SK-N-SH (cell line): ENCODE results near the gene CNIH3. TPM values are rescaled to one million over a fixed set of nuclear protein-coding genes. Genes with fewer than 3 reads are reported as not detected.

Source experiments
- CTCF ChIA-PET: fragments of 300-600, 350-600 bp; formaldehyde crosslinking; extraction: SDS; loops from one replicate; lab custom pipeline; 2021; lab: Yijun Ruan, JAX
- POLR2A ChIA-PET: fragments of 350-600 bp; sonication (Branson Sonifier 250); formaldehyde crosslinking; extraction: SDS; loops from one replicate; lab custom pipeline; 2020; ENCODE audit warnings: antibody characterized with exemption, inconsistent platforms; lab: Yijun Ruan, JAX
- DNase-seq: peaks from one replicate; pipeline ENCODE4 v3.0.0; 2012
- H2AFZ ChIP-seq: fragments of 200-600 bp; sonication (generic); 2 replicates; pipeline ENCODE4 v1.8.1; 2016; ENCODE audit warnings: antibody characterized with exemption, mild to moderate bottlenecking, low read depth
- H3F3A ChIP-seq: fragments of 200-600 bp; sonication (generic); replicated peaks from 2 replicates; pipeline ENCODE3; 2016; ENCODE audit warnings: antibody characterized with exemption, mild to moderate bottlenecking; ENCODE audit not compliant: insufficient read depth
- H3K27ac ChIP-seq, 2 experiments: fragments of 200-500 bp in 1 of 2; fragments of 200-600 bp in 1 of 2; sonication (Bioruptor generic) in 1 of 2; sonication (generic), shearing (Covaris generic) in 1 of 2; 2 replicates each; pipeline versions ENCODE4 v1.5.1 to v1.6.1; 2014 to 2016; ENCODE audit warnings: low read depth in 2 of 2, inconsistent platforms in 1 of 2, low read length in 1 of 2, mild to moderate bottlenecking in 1 of 2, mixed read lengths in 1 of 2
- H3K27me3 ChIP-seq: fragments of 200-600 bp; sonication (generic), shearing (Covaris generic); 2 replicates; pipeline ENCODE4 v1.6.1; 2016; ENCODE audit warnings: mixed run types; ENCODE audit not compliant: insufficient read depth
- H3K36me3 ChIP-seq, 2 experiments: fragments of 200-500 bp in 1 of 2; fragments of 200-600 bp in 1 of 2; sonication (Bioruptor generic) in 1 of 2; sonication (generic) in 1 of 2; replicated peaks in 1 of 2; 2 replicates each; pipeline versions ENCODE3 to v1.5.1; 2014 to 2016; ENCODE audit warnings: low read length in 1 of 2, mild to moderate bottlenecking in 1 of 2; ENCODE audit not compliant: insufficient read depth in 2 of 2, control insufficient read depth in 1 of 2
- H3K4me1 ChIP-seq, 2 experiments: fragments of 200-500 bp in 1 of 2; fragments of 200-600 bp in 1 of 2; sonication (Bioruptor generic) in 1 of 2; sonication (generic), shearing (Covaris generic) in 1 of 2; 2 replicates each; pipeline versions ENCODE4 v1.5.1 to v1.6.1; 2014 to 2016; ENCODE audit warnings: low read depth in 1 of 2, low read length in 1 of 2, mixed run types in 1 of 2; ENCODE audit not compliant: insufficient read depth in 2 of 2, control insufficient read depth in 1 of 2
- H3K4me2 ChIP-seq: fragments of 200-600 bp; sonication (generic), shearing (Covaris generic); 2 replicates; pipeline ENCODE4 v1.6.1; 2017; ENCODE audit warnings: mixed run types
- H3K4me3 ChIP-seq, 2 experiments: fragments of 200-500 bp in 1 of 2; fragments of 200-600 bp in 1 of 2; sonication (Bioruptor generic) in 1 of 2; sonication (generic), shearing (Covaris generic) in 1 of 2; 2 replicates each; pipeline versions ENCODE4 v1.5.1 to v1.8.1; 2014 to 2016; ENCODE audit warnings: low read depth in 2 of 2, inconsistent platforms in 1 of 2, low read length in 1 of 2, mild to moderate bottlenecking in 1 of 2, mixed read lengths in 1 of 2, moderate library complexity in 1 of 2
- H3K79me2 ChIP-seq: fragments of 200-600 bp; sonication (generic); 2 replicates; pipeline ENCODE4 v1.8.1; 2017; ENCODE audit warnings: mild to moderate bottlenecking; ENCODE audit not compliant: insufficient read depth
- H3K9ac ChIP-seq: fragments of 200-600 bp; sonication (generic); 2 replicates; pipeline ENCODE4 v1.6.1; 2017; ENCODE audit warnings: mixed run types
- H3K9me2 ChIP-seq: fragments of 200-600 bp; sonication (generic); 2 replicates; pipeline ENCODE4 v1.6.1; 2017; ENCODE audit warnings: mixed run types
- H3K9me3 ChIP-seq: fragments of 200-600 bp; sonication (generic); 2 replicates; pipeline ENCODE4 v1.6.1; 2017; ENCODE audit warnings: mixed run types, mild to moderate bottlenecking, moderate library complexity
- H4K20me1 ChIP-seq: fragments of 200-600 bp; sonication (generic); 2 replicates; pipeline ENCODE4 v1.6.1; 2017; ENCODE audit warnings: mild to moderate bottlenecking, mixed run types; ENCODE audit not compliant: insufficient read depth
- EP300 ChIP-seq, 2 experiments: IDR thresholded peaks; 2 replicates each; pipeline versions ENCODE4 v1.4.0 to v1.6.1; 2012; ENCODE audit warnings: borderline replicate concordance in 1 of 2, low read depth in 1 of 2, low read length in 1 of 2
- FOSL2 ChIP-seq: IDR thresholded peaks from 2 replicates; pipeline ENCODE4 v1.4.0; 2012; ENCODE audit warnings: low read depth, mild to moderate bottlenecking, moderate library complexity, borderline replicate concordance
- GABPA ChIP-seq: IDR thresholded peaks from 2 replicates; pipeline ENCODE4 v1.4.0; 2012; ENCODE audit warnings: low read depth, mild to moderate bottlenecking
- GATA2 ChIP-seq: sonication (generic); formaldehyde crosslinking; IDR thresholded peaks from 2 replicates; pipeline ENCODE4 v1.5.0; 2020; ENCODE audit warnings: mild to moderate bottlenecking, missing genetic modification reagents
- JUND ChIP-seq: IDR thresholded peaks from 2 replicates; pipeline ENCODE4 v1.4.0; 2012
- MEF2A ChIP-seq: IDR thresholded peaks from 2 replicates; pipeline ENCODE4 v1.4.0; 2012; ENCODE audit warnings: low read depth, borderline replicate concordance
- PBX3 ChIP-seq: IDR thresholded peaks from 2 replicates; pipeline ENCODE4; 2012
- POLR2AphosphoS5 ChIP-seq: IDR thresholded peaks from 2 replicates; pipeline ENCODE4 v1.6.1; 2012; ENCODE audit warnings: low read depth, low read length
- RAD21 ChIP-seq: IDR thresholded peaks from 2 replicates; pipeline ENCODE4 v1.6.1; 2012; ENCODE audit warnings: mild to moderate bottlenecking, low read length
- RCOR1 ChIP-seq: fragments of 150-350 bp; IDR thresholded peaks from 2 replicates; pipeline ENCODE4 v1.6.1; 2017; ENCODE audit warnings: antibody characterized with exemption, low read length
- RFX5 ChIP-seq: IDR thresholded peaks from 2 replicates; pipeline ENCODE4 v1.6.1; 2012; ENCODE audit warnings: mild to moderate bottlenecking, improper control_type of control experiment, low read length
- RXRA ChIP-seq: IDR thresholded peaks from 2 replicates; pipeline ENCODE4 v1.4.0; 2012; ENCODE audit warnings: low read depth, mild to moderate bottlenecking, borderline replicate concordance
- SIN3A ChIP-seq: IDR thresholded peaks from 2 replicates; pipeline ENCODE4 v1.6.1; 2012; ENCODE audit warnings: low read depth, mild to moderate bottlenecking, low read length, moderate library complexity, borderline replicate concordance
- SMC3 ChIP-seq: IDR thresholded peaks from 2 replicates; pipeline ENCODE4 v1.6.1; 2012; ENCODE audit warnings: low read depth, low read length, improper control_type of control experiment
- TCF12 ChIP-seq: IDR thresholded peaks from 2 replicates; pipeline ENCODE4 v1.4.0; 2012
- USF2 ChIP-seq: fragments of 150-350 bp; IDR thresholded peaks from 2 replicates; pipeline ENCODE4 v1.6.1; 2017; ENCODE audit warnings: antibody characterized with exemption, low read length, low read depth, borderline replicate concordance
- WGBS: methylation state at CpG from one replicate; pipeline ENCODE4 v1.1.6; 2017; ENCODE audit warnings: low lambda C conversion rate; 5-methylcytosine and 5-hydroxymethylcytosine counted together
- polyA plus RNA-seq, 3 experiments: library from polyadenylated mRNA; depleted of rRNA; stranded (reverse); fragments of >200 nt; gene quantifications; 2 replicates each; pipeline ENCODE4 v1.2.3, GENCODE V29; 2012
- TF ChIP-seq, protein P1 (sequence below): IDR thresholded peaks from 2 replicates; pipeline ENCODE4 v1.4.0; 2012; ENCODE audit warnings: low read depth, borderline replicate concordance
- TF ChIP-seq, protein P2 (sequence below): fragments of 150-350 bp; IDR thresholded peaks from 2 replicates; pipeline ENCODE4 v1.6.1; 2016; ENCODE audit warnings: mild to moderate bottlenecking, low read depth, low read length

The CNIH3 gene
- polyA plus RNA-seq, 1 of the 3 experiments (the other 2 are of a cell fraction) = 18.8 TPM

- TF ChIP-seq USF2 (no peak), MEF2A (no peak), RFX5 (no peak)
Observed at GRCh38 chr1:224761245-224761644, 145.1 kb downstream of the CNIH3 start (continued).

DNA sequence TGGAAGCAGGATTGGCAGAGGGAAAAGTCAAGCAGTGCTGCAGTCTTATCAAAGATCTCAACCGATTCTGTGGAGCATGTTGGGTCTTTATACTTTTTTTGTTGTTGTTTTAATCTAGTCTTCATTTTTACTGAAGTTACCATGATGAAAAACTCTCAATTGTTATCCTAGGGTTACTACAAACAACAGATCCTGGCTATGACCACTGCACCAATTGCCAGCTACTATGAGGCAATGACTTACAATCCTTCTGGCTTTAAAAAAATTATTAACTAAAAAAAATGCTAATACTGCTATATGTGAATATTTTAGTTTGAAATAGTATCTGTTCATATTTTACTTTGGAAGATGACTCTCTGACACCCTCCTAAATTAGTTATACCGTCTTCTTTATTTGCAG, 145.9 kb downstream of the CNIH3 start:
- Histone ChIP-seq H3K9me3 (0 out of 2 replicates have a peak, but pooled peaks cover 4% of the 10 kb centered on the region), H3K4me3 (no peak overlapping the region), H3K79me2 (no peaks in the 10 kb centered on the region), H3K27me3 (no peaks in the 10 kb centered on the region), H3F3A (no peaks in the 10 kb centered on the region), H3K36me3 (no peaks in the 10 kb centered on the region), H3K27ac (no peak overlapping the region), H3K4me1 (no peaks in the 10 kb centered on the region), H3K9me2 (no peaks in the 10 kb centered on the region), H2AFZ (no peak overlapping the region), H3K9ac (no peak overlapping the region), H3K4me2 (no peak overlapping the region), H4K20me1 (no peaks in the 10 kb centered on the region)
- CTCF ChIA-PET = no interaction called here
- WGBS = 44% methylated on average over 2 of the region's 2 CpGs
- TF ChIP-seq TCF12 (no peak), POLR2AphosphoS5 (no peak), JUND (no peak), USF2 (no peak), GATA2 (CRISPR knock-in tag) (no peak), FOSL2 (no peak), GABPA (no peak), RCOR1 (no peak), SIN3A (no peak), PBX3 (no peak), RXRA (no peak)
- POLR2A ChIA-PET = no interaction called here
- no peak for DNase-seq

DNA sequence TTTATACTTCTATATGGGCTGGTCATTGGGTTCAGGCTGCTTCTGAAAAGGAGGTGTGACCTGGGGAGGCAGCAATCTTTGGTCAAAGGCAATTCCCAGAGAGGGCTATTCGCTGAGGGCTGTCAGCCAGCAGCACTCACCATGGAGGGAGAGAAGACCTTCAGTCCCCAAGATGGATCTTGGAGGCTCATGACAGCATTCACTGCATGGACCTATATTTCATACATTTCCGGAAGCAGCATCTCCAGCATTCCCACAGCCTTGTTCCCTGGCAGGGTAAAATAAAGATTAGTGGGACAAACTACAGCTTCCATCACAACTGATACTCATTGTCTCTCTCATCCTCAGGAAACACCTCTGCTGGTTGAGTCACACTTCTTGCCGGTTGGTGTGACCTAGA, 146.6 kb downstream of the CNIH3 start:
- Histone ChIP-seq H4K20me1 (no peaks in the 10 kb centered on the region), H3K9me3 (0 out of 2 replicates have a peak, but pooled peaks cover 4% of the 10 kb centered on the region), H3K9me2 (no peaks in the 10 kb centered on the region), H3K27ac (no peak overlapping the region), H3K9ac (no peak overlapping the region), H3K27me3 (no peaks in the 10 kb centered on the region), H3K36me3 (no peaks in the 10 kb centered on the region), H3K79me2 (no peaks in the 10 kb centered on the region), H3K4me2 (no peak overlapping the region), H3K4me3 (no peak overlapping the region), H2AFZ (no peak overlapping the region), H3K4me1 (no peaks in the 10 kb centered on the region), H3F3A (no peaks in the 10 kb centered on the region)
- no peak for DNase-seq
- CTCF ChIA-PET = no interaction called here
- TF ChIP-seq, protein P1, sequence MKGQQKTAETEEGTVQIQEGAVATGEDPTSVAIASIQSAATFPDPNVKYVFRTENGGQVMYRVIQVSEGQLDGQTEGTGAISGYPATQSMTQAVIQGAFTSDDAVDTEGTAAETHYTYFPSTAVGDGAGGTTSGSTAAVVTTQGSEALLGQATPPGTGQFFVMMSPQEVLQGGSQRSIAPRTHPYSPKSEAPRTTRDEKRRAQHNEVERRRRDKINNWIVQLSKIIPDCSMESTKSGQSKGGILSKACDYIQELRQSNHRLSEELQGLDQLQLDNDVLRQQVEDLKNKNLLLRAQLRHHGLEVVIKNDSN = no peak
- TF ChIP-seq EP300 (IDR thresholded peaks at IDR 0.05; ENCODE audit: borderline replicate concordance in 1 of 2, low read depth in 1 of 2, low read length in 1 of 2) (no peak), PBX3 (no peak), SMC3 (no peak), TCF12 (no peak), RAD21 (no peak), SIN3A (no peak)
- TF ChIP-seq, protein P2, sequence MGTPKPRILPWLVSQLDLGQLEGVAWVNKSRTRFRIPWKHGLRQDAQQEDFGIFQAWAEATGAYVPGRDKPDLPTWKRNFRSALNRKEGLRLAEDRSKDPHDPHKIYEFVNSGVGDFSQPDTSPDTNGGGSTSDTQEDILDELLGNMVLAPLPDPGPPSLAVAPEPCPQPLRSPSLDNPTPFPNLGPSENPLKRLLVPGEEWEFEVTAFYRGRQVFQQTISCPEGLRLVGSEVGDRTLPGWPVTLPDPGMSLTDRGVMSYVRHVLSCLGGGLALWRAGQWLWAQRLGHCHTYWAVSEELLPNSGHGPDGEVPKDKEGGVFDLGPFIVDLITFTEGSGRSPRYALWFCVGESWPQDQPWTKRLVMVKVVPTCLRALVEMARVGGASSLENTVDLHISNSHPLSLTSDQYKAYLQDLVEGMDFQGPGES = no peak
- WGBS = 63% methylated on average over 2 of the region's 3 CpGs
- POLR2A ChIA-PET = no interaction called here
